ENCODE data around the gene PROM1.

DNA sequence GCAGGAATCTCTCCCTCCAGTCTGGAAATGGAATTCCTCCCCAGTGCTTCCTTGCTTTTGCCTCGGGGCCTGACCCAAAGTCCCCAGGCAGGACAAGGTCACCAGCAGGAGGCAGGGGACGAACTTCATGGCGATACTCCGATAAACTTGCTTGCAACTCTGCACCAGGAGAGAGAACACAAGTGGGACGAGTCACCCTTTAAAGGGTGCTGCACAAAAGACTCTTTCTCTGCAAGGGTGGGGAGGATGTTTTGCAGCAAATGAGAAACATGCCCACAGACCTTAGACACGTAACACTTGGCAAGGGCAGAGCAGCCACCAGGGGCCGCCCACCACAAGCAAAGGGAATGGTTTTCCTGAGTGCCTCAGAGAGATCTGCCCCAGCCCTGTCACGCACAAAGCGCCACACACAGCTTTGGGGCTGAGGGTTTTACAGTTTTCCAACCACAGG is 120.8 kb downstream of the PROM1 start, which contains the start of gene FGFBP2:
- TF ChIP-seq, protein P1, sequence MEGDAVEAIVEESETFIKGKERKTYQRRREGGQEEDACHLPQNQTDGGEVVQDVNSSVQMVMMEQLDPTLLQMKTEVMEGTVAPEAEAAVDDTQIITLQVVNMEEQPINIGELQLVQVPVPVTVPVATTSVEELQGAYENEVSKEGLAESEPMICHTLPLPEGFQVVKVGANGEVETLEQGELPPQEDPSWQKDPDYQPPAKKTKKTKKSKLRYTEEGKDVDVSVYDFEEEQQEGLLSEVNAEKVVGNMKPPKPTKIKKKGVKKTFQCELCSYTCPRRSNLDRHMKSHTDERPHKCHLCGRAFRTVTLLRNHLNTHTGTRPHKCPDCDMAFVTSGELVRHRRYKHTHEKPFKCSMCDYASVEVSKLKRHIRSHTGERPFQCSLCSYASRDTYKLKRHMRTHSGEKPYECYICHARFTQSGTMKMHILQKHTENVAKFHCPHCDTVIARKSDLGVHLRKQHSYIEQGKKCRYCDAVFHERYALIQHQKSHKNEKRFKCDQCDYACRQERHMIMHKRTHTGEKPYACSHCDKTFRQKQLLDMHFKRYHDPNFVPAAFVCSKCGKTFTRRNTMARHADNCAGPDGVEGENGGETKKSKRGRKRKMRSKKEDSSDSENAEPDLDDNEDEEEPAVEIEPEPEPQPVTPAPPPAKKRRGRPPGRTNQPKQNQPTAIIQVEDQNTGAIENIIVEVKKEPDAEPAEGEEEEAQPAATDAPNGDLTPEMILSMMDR (IDR thresholded peaks at IDR 0.05; ENCODE audit: control extremely low read depth in 1 of 3, insufficient read depth in 1 of 3, low read depth in 1 of 3, low read length in 3 of 3): peak; percentile 74 to 89 (median 82)
- TF ChIP-seq YY1 (IDR thresholded peaks at IDR 0.05; ENCODE audit: low read depth, low read length) (no peak), EGR1 (IDR thresholded peaks at IDR 0.05; ENCODE audit: borderline replicate concordance, low read depth, low read length) (no peak), BACH1 (IDR thresholded peaks at IDR 0.05; ENCODE audit: low read length) (no peak), HDAC6 (IDR thresholded peaks at IDR 0.05; ENCODE audit: low read depth, low read length) (no peak), BCL11A (IDR thresholded peaks at IDR 0.05; ENCODE audit: low read depth in 2 of 2, low read length in 2 of 2) (no peak), ATF3 (IDR thresholded peaks at IDR 0.05; ENCODE audit: insufficient read depth, low read depth, low read length) (no peak), EP300 (IDR thresholded peaks at IDR 0.05; ENCODE audit: borderline replicate concordance in 1 of 2, low read depth in 2 of 2, low read length in 2 of 2) (no peak), SRF (IDR thresholded peaks at IDR 0.05; ENCODE audit: low read depth, low read length) (no peak)

Measured in H1 (cell line).